ENCODE data around the gene LDLRAP1. TPM values are rescaled to one million over a fixed set of nuclear protein-coding genes. Genes with fewer than 3 reads are reported as not detected.

Gene LDLRAP1
- total and polyA plus RNA-seq, 9 of the 15 experiments (the other 6 are each of a cell fraction or from before 2014, with no cell fraction given), result 0.56 to 29.6 (median 16.2) TPM

GRCh38 chr1:25616095-25616986 is 72.9 kb downstream of the LDLRAP1 start, which contains the start of gene MAN1C1 (continued):
- peak; percentile 71 for TF ChIP-seq HMGN3 (IDR thresholded peaks at IDR 0.05; ENCODE audit: borderline replicate concordance, extremely low read depth, insufficient read length, low read depth, low read length)
- TF ChIP-seq CTBP1 (IDR thresholded peaks at IDR 0.05; ENCODE audit: borderline replicate concordance), result peak; percentile 57; the same call in 1 of the 2 replicates
- TF ChIP-seq SRSF1 (IDR thresholded peaks at IDR 0.05; ENCODE audit: low read depth, low read length), result no peak
- TF ChIP-seq RBFOX2 (IDR thresholded peaks at IDR 0.05; ENCODE audit: low read depth, low read length), result 0 out of 2 replicates have a peak, but pooled peaks have one; percentile 21
- peak; percentile 89; the same call in 1 of the 2 replicates for TF ChIP-seq ZNF282 (CRISPR knock-in tag; IDR thresholded peaks at IDR 0.05)
- no peak for TF ChIP-seq ZNF507 (tag; conservative IDR thresholded peaks at IDR 0.05)
- no peak for TF ChIP-seq ZBTB1 (CRISPR knock-in tag; IDR thresholded peaks at IDR 0.05; ENCODE audit: borderline replicate concordance, low read depth)
- peak; percentile 71; the same call in 1 of the 2 replicates for TF ChIP-seq ETS1 (conservative IDR thresholded peaks at IDR 0.05; ENCODE audit: control insufficient read depth, low read depth, low read length)
- TF ChIP-seq CXXC5 (CRISPR knock-in tag; IDR thresholded peaks at IDR 0.05), result peak; percentile 68
- peak in 1 of 2 experiments; percentile 39; a peak in 1 of 4 replicates for TF ChIP-seq SIN3A (IDR thresholded peaks at IDR 0.05; ENCODE audit: borderline replicate concordance in 2 of 2, control insufficient read depth in 1 of 2, low read depth in 2 of 2, low read length in 2 of 2)
- no peak for TF ChIP-seq JUNB (CRISPR knock-in tag; conservative IDR thresholded peaks at IDR 0.05)
- TF ChIP-seq ZFP91 (CRISPR knock-in tag; IDR thresholded peaks at IDR 0.05), result no peak
- TF ChIP-seq THAP12 (CRISPR knock-in tag; IDR thresholded peaks at IDR 0.05), result peak; percentile 48; the same call in 1 of the 2 replicates
- TF ChIP-seq ERF (CRISPR knock-in tag; IDR thresholded peaks at IDR 0.05), result 0 out of 2 replicates have a peak, but pooled peaks have one; percentile 24
- peak; percentile 89 for TF ChIP-seq EGR1 (conservative IDR thresholded peaks at IDR 0.05)
- no peak for TF ChIP-seq ZNF274 (IDR thresholded peaks at IDR 0.05; ENCODE audit: borderline replicate concordance, low read depth, low read length)
- no peak for TF ChIP-seq NR4A1 (CRISPR knock-in tag; IDR thresholded peaks at IDR 0.05)
- TF ChIP-seq NR4A1 (tag; IDR thresholded peaks at IDR 0.05), result no peak
- peak; percentile 86 for TF ChIP-seq HNRNPL (IDR thresholded peaks at IDR 0.05; ENCODE audit: low read depth, low read length)
- peak; percentile 55; the same call in 1 of the 2 replicates for TF ChIP-seq POLR2G (IDR thresholded peaks at IDR 0.05; ENCODE audit: low read depth, low read length)

Measured in K562 (cell line).